Fibroblast of skin of right biceps (primary cell): ENCODE data around the gene AFAP1.

Source experiments
- DNase-seq: peaks from one replicate; pipeline ENCODE4 v3.0.0-alpha.2; 2013

Gene AFAP1

GRCh38 chr4:7818399-7818911 lies 121.2 kb downstream of the AFAP1 start:
- peak; percentile 70 for DNase-seq

GRCh38 chr4:7817877-7818398 lies 121.7 kb downstream of the AFAP1 start:
- peak; percentile 40 for DNase-seq

DNA sequence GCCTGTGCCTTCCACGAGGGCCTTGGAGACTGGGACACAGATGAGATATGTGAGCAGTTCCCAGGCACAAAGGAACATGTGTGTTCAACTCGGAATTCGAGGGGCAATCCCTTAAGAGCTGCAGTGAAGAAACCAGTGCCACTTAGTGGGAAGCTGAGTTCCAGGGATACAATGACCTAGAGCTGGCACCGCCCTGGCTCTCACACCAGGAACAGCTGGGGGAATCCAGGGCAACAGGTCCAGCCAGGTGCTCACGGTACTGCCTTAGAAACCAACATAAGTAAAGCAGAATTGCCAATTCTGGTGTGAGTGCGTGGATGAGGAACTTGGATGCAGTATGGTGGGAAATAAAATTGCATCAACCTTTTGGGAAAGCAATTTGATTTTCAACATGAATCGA lies 122.9 kb downstream of the AFAP1 start:
- no peak for DNase-seq

DNA sequence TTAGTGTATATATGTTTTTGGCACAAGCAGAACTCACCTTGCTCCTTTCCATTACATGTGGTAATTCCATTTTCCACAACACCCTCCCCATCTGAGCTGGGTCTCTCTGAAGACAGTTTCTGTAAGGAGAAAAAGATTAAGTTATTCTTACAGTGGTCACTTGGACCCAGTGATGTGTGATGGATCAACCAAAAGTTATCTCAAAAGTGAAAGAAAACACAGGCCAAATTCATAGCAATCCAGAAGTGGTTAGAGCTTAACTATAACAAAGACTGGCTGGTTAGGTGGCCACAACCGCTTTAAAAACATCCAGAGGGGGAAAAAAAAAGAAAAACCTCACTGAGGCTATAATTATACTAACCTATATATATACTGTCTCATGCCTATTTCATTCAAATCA lies 123.7 kb downstream of the AFAP1 start:
- DNase-seq = no peak

DNA sequence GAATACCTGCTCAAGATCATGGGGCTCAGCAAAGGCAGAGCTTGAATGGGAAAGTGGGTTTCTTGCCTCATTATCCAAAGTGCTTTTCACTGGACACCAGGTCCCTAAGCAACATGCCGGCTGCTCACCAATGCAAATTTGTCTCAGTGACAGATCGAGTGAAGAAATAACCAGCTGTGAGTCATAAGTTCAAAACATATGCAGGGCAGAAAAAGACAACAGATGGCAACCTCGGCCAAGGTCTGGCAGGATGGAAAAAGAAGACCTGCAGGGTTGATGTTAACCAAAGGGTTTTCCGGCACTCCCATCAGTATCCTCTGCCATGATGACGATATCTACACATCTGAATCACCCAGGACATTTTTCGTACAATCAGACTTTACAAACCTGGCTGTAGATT lies 124.1 kb downstream of the AFAP1 start:
- peak; percentile 61 for DNase-seq

- no peak for DNase-seq
Observed at GRCh38 chr4:7814451-7814850, 125.2 kb downstream of the AFAP1 start.

DNA sequence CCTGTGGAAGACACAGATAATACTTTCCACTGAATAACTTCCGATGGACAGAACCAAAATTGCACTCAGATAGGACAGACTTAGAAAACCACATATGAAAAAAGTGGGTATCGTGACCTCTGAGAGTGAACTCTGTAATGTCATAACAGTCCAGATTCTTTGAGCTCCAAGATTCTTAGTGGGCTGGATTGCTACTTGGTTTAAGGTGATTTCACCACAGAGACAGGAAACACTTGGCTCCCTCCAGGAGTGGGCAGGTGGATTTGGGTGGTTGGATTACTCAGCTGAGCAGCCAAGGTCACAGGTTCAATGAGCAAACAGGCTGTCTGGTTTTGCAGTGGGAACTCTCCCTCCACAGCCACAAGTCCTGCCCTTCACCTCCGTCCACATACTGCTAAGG lies 126.0 kb downstream of the AFAP1 start:
- peak; percentile 51 for DNase-seq

DNA sequence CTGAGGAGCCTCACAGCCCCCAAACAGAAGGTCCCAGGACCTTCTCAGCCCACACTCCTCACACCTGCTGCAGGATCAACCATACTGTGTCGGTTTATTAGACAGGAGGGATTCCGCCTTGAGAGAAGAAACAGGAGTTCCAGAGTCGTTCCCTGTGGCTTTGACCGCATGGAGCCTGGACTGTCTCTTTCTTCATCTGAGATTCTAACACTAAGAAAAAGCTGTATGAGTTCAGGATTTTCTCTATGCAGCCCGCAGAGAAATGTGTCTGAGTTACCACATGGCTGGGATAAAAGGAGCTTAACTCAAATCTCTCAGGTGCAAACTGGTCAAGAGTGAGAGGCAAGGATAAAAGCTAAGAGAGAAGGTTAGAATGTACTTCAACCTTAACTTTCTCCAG lies 126.7 kb downstream of the AFAP1 start:
- no peak for DNase-seq

DNA sequence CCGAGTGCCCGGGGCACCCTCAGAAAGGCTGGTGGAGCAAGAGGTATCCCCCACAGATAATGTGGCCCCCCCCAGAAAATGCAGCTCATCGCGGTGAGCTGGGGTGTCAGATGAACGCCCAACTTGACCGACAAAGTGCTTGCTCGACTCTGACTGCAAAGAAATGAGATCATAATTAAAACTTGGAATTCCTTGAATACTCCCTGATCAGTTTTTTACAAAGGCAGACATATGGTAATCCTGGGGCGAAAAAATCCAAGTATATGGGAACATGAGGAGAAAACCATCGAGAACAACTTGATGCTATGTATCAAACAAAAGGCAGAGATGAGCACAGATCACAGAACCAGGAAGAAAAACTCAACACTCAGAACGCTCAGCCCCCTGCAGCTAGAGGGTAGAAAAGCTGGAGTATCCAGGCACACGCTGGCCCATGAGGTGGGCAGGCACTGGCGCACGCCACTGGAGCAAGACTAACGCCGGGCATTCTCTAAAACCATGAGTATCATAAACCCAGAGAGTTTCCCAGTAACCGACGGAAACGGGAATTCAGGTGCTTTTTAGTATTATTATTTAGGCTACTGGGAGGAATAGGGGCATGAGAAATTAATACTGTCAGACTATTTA lies 127.3 kb downstream of the AFAP1 start:
- DNase-seq = no peak

DNA sequence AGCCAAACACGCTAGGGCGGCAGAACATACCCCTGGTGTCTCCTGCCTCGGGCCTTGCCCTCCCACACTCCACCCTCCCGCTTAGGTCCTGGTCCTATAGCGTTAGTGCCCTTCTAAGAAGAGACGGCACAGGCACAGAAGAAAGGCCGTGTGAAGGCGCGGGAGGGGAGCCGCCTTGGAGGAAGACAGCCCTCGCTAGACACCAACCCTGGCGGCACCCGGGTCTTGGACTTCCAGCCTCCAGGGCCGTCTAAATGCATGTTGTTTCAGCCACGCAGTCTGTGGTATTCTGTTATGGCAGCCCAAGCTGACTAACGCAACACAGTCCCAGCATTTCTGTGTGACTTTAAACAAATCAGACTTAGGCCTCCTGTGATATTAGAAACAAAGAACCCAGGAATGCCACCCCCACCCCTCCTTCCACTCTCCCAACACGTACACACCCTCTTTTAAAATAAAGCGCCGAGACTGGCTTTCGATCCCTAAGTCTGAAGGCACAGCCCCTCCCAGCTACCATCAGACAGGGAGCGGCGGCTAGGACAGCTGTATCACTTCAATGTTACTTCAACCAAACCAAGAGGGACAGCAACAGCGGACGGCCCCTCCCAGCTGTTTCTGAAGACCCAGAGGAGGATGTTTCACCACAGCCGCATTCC lies 128.0 kb downstream of the AFAP1 start:
- peak; percentile 84 for DNase-seq

- no peak for DNase-seq
Observed at GRCh38 chr4:7810783-7811535, 128.7 kb downstream of the AFAP1 start.

GRCh38 chr4:7808752-7809151 lies 130.9 kb downstream of the AFAP1 start:
- DNase-seq = peak; percentile 69

DNA sequence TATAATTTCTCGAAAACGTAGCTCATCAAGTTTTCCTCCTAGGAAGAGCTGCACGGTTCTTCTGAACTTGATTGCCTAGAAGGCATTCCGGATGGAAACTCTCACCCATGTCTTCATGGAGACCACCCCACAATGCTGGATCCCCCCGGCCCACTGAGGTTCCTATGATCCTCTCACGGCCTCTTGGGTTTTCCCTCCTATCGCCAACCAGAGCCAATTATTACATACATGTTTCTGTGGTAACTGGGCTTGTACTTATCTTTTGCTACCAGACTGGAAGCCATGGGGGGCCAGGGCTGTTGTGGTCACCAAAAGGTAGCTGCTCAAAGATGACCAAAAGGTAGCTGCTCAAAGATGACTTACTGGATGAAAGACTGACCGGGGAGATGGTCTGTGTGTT lies 131.5 kb downstream of the AFAP1 start:
- no peak for DNase-seq

GRCh38 chr4:7807351-7807921 lies 132.2 kb downstream of the AFAP1 start:
- DNase-seq = no peak

GRCh38 chr4:7806338-7807090 lies 133.1 kb downstream of the AFAP1 start:
- no peak for DNase-seq

DNA sequence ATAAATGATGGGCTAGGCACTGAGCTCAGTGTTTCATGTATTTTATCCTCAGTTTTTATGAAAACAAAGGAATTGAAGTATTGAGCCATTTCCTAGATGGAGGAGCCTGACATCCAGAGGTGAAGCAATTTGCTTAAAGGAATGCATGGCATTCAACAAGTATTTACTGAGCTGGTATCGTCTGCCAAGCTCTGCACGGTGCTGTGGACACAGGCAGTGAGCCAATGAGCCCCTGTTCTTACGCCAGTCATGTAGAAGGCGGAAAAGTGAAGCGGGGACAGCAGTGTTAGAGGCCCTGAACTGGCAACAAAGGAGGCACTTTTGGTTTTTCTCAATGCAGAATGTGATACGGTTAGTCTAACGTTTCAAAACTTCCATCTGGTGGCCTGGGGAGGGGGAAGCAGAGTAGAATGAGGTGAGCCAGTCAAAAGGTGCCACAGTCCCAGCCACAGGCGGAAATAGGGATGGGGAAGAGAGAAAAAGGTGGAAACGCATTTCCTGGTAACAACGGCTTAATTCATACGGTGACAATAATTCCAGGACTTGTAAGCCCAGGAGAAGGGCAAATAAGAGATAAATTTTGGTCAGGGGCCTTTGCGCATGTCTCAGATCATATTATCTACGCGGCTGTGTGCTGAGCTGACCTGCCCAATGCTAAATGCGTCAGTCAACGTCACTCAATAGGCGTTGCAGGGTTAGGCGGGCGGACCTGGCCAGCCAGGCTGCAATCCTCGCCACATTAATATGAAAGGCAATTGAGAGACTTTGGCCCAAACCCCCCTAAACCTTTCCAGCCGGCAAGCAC lies 133.9 kb downstream of the AFAP1 start:
- DNase-seq = peak; percentile 95

- DNase-seq = no peak
Observed at GRCh38 chr4:7804756-7805385, 134.8 kb downstream of the AFAP1 start.

DNA sequence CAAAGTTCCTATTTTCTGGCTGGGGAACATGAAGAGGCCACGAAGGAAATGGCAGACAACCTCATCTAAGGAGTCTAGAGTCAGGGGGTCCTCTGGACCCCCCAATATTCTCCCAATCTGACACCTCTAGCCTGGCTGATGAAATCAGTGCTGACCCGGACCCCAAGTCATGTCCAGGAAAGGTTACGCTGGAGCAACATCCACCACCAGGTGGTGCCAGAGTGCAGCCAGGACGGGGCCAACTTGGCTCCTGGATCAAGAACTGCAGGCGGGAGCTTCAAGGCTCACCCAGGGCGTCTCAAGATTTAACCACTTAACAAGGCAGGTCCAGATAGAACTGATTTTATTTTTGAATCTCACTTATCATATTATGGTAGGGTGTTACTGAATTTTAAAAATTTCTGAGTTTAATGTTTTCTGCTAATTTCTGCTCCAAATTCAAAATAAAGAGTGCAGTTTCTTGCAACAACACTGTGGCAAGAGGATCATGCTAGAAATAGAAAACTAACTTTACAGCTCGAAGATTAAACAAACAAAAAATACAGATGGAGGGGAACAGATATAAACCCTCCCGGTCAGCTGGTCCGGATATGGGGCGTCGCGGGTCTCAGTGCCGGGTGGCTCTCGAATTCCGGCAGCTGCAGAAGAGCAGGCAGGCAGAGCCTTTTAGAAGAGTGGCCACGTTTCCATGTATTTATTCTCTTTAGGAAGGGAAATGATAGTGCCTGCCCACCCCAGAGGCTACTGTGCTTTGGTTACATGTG lies 135.5 kb downstream of the AFAP1 start:
- DNase-seq = peak; percentile 78

DNA sequence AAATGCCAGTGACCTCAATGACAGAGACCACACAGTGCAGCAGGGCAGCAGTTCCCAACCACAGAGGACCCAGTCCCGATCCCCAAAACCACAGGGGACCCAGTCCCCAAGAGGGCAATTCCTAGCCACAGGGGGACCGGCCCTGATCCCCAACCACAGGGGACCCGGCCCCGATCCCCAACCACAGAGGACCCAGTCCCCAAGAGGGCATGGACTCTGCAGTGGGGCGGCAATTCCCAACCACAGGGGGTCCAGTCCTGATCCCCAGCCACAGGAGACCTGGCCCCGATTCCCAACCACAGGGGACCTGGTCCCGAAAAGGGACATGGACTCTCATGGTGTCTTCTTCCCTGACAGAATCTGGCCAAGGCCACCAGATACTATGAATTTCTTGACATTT lies 136.3 kb downstream of the AFAP1 start:
- no peak for DNase-seq

GRCh38 chr4:7802093-7802726 lies 137.5 kb downstream of the AFAP1 start:
- DNase-seq = peak; percentile 80
